ENCODE measurements around the gene SPAG16. TPM values are rescaled to one million over a fixed set of nuclear protein-coding genes. Genes with fewer than 3 reads are reported as not detected.
A peak's percentile ranks its signal among the peaks of the same experiment; 100 is the strongest.
"Not testable (repeated sequence)": the region's sequence is repeated elsewhere in the genome, so short reads cannot be mapped to it uniquely, and the experiment has no call there.

Gene SPAG16
- total RNA-seq, 1 donor from 2014 or later = 19.8 TPM

GRCh38 chr2:213559053-213559452 lies 274.8 kb downstream of the SPAG16 start:
- no peak for ATAC-seq

GRCh38 chr2:213561759-213562158 lies 277.5 kb downstream of the SPAG16 start:
- ATAC-seq = no peak

- ATAC-seq = no peak
Observed at GRCh38 chr2:213562539-213563180, 278.4 kb downstream of the SPAG16 start.

GRCh38 chr2:213566846-213567245 lies 282.6 kb downstream of the SPAG16 start:
- no peak for ATAC-seq

- no peak for ATAC-seq
Observed at GRCh38 chr2:213609570-213610170, 325.4 kb downstream of the SPAG16 start.

GRCh38 chr2:213627054-213627710 lies 342.9 kb downstream of the SPAG16 start:
- ATAC-seq = no peak

- ATAC-seq = no peak
Observed at GRCh38 chr2:213627835-213628460, 343.7 kb downstream of the SPAG16 start.

- ATAC-seq = peak; percentile 97
Observed at GRCh38 chr2:213640738-213641425, 356.6 kb downstream of the SPAG16 start.

GRCh38 chr2:213644926-213645325 lies 360.7 kb downstream of the SPAG16 start:
- no peak for ATAC-seq

- peak; percentile 73 for ATAC-seq
Observed at GRCh38 chr2:213649176-213649575, 364.9 kb downstream of the SPAG16 start.

GRCh38 chr2:213664817-213665216 lies 380.6 kb downstream of the SPAG16 start:
- ATAC-seq = no peak

- ATAC-seq = no peak
Observed at GRCh38 chr2:213669657-213670056, 385.4 kb downstream of the SPAG16 start.

GRCh38 chr2:213678437-213679218 lies 394.4 kb downstream of the SPAG16 start:
- ATAC-seq = no peak

- ATAC-seq = no peak
Observed at GRCh38 chr2:213679894-213680293, 395.6 kb downstream of the SPAG16 start.

- no peak for ATAC-seq
Observed at GRCh38 chr2:213682276-213682675, 398.0 kb downstream of the SPAG16 start.

GRCh38 chr2:213688133-213688532 lies 403.9 kb downstream of the SPAG16 start:
- no peak for ATAC-seq

GRCh38 chr2:213688825-213689224 lies 404.6 kb downstream of the SPAG16 start:
- not testable (repeated sequence) for ATAC-seq

GRCh38 chr2:213689585-213689984 lies 405.3 kb downstream of the SPAG16 start:
- ATAC-seq = no peak

GRCh38 chr2:213691351-213691750 lies 407.1 kb downstream of the SPAG16 start:
- ATAC-seq = no peak

GRCh38 chr2:213696442-213696841 lies 412.2 kb downstream of the SPAG16 start:
- ATAC-seq = no peak

- ATAC-seq = not testable (repeated sequence)
Observed at GRCh38 chr2:213701365-213701764, 417.1 kb downstream of the SPAG16 start.
